K562 (cell line): Measurements from ENCODE around the gene TRAPPC2B. TPM values are rescaled to one million over a fixed set of nuclear protein-coding genes. Genes with fewer than 3 reads are reported as not detected.

Experiments used
- polyA plus RNA-seq, 8 experiments: library from polyadenylated mRNA; depleted of rRNA in 4 of 8; stranded (reverse) in 5 of 8; unstranded in 3 of 8; fragments of >200 nt; fragmentation: Nextera tagmentation in 2 of 8; fragmentation: Illumina TruSeq in 1 of 8; extraction: Ambion mirVana in 2 of 8; extraction: Trizol in 1 of 8; gene quantifications; 2 replicates each; pipeline versions ENCODE4 v1.2.1 to v1.2.3, GENCODE V29; 2011 to 2014; ENCODE audit warnings: inconsistent platforms in 1 of 8, missing spikeins in 1 of 8
- total RNA-seq, 7 experiments: library from RNA; depleted of rRNA in 6 of 7; stranded (reverse); fragments of >200 nt in 6 of 7; fragmentation: Illumina TruSeq in 2 of 7; extraction: Trizol in 2 of 7; gene quantifications; 2 replicates each; pipeline versions ENCODE4 v1.2.1 to v1.2.3, GENCODE V29; 2011 to 2021; ENCODE audit warnings: low replicate concordance in 1 of 7
- TF ChIP-seq, protein P1 (sequence below), 2 experiments: fragments of 450-650 bp; IDR thresholded peaks; 2 replicates each; pipeline ENCODE4 v1.6.1; 2016; ENCODE audit warnings: mild to moderate bottlenecking in 2 of 2, borderline replicate concordance in 1 of 2, low read depth in 1 of 2, moderate library complexity in 1 of 2

TRAPPC2B gene
- total and polyA plus RNA-seq, 9 of the 15 experiments (the other 6 are each of a cell fraction or from before 2014, with no cell fraction given), result 2.2 to 20.4 (median 4.6) TPM

DNA sequence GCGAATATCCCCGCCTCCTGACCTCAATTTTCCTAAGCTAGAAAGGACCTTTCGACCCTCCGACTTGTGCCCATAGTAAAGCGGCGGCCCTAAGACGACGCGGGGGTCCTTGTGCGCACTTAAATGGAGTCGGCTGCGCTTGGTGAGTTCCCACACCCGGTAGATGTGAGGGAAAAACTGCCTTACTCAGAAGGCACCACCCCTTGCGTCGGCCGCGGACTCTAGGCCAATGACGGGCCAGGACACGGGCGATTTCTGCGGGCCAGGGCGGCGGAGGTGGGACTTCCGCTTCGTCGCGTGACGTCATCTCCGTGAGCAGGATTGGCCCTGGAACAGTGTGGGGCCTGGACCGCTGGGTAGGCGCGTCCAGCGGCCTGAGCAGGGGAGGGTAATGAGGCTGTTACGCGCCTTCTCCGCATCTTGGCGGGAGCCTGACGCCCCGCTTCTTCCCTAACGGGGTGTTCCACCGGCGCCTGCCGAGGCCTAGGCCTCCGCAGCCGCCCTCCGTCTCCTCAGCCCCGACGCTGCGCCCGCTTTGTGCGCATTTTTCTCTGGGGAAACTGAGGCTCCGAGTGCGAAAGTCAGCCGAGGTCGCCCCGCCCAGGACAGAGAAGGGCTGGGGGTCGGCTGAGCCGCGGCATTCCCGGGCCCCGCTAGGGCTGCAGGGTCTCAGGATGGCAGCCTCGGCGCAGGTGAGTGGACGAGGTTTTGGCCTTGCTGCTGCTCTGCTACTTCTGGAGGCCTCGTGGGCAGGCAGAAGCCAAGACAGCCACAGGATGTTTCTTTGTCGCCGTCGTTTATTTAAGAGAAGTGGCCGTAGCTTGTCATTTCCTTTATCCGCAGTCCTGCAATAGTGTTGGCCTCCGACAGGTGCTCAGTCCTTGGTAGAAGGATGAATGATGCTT, 42.9 kb upstream of the TRAPPC2B start, which contains the start of gene ZNF543 (continued):
- TF ChIP-seq, protein P1, sequence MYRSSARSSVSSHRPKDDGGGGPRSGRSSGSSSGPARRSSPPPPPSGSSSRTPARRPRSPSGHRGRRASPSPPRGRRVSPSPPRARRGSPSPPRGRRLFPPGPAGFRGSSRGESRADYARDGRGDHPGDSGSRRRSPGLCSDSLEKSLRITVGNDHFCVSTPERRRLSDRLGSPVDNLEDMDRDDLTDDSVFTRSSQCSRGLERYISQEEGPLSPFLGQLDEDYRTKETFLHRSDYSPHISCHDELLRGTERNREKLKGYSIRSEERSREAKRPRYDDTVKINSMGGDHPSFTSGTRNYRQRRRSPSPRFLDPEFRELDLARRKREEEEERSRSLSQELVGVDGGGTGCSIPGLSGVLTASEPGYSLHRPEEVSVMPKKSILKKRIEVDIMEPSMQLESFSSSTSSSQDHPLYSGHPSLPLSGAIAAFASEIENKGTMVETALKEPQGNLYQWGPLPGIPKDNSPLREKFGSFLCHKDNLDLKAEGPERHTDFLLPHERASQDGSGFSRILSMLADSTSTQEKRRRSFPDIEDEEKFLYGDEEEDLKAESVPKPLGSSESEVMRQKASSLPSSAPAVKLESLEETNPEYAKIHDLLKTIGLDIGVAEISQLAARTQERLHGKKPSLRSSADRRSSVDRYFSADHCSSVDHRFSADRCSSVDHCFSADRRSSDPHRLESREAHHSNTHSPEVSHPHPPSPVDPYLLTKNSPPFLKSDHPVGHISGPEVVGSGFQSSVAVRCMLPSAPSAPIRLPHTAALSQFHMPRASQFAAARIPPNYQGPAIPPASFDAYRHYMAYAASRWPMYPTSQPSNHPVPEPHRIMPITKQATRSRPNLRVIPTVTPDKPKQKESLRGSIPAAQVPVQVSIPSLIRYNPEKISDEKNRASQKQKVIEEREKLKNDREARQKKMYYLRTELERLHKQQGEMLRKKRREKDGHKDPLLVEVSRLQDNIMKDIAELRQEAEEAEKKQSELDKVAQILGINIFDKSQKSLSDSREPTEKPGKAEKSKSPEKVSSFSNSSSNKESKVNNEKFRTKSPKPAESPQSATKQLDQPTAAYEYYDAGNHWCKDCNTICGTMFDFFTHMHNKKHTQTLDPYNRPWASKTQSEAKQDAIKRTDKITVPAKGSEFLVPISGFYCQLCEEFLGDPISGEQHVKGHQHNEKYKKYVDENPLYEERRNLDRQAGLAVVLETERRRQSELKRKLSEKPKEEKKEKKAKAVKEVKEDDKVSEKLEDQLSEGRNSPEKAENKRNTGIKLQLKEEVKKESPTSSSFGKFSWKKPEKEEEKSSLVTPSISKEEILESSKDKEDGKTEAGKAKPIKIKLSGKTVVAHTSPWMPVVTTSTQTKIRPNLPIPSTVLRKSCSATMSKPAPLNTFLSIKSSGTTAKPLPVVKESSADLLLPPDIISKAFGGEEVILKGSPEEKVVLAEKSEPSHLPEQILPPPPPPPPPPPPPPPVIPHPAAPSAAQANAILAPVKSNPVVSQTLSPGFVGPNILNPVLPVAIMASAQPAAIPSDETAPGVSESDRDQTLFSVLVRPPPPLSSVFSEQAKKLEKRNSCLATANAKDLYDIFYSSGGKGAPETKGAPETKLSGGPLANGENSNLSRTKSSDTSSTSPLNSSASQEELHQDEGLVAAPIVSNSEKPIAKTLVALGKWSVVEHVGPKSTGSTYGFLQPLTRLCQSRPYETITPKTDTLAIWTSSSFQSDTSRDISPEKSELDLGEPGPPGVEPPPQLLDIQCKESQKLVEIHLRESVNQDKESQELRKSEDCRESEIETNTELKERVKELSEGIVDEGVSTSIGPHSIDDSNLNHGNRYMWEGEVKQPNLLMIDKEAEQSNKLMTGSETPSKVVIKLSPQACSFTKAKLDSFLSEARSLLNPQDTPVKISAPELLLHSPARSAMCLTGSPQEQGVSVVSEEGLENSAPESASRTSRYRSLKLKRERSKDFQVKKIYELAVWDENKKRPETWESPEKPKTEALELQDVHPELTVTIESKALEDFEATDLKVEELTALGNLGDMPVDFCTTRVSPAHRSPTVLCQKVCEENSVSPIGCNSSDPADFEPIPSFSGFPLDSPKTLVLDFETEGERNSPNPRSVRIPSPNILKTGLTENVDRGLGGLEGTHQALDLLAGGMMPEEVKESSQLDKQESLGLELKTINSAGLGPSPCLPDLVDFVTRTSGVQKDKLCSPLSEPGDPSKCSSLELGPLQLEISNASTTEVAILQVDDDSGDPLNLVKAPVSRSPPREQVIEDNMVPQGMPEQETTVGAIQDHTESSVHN (IDR thresholded peaks at IDR 0.05; ENCODE audit: borderline replicate concordance in 1 of 2, low read depth in 1 of 2), result no peak
